ENCODE measurements around the gene MSH3. TPM values are rescaled to one million over a fixed set of nuclear protein-coding genes. Genes with fewer than 3 reads are reported as not detected.
"Not testable (repeated sequence)": the region's sequence is repeated elsewhere in the genome, so short reads cannot be mapped to it uniquely, and the experiment has no call there.

MSH3 gene
- total RNA-seq, 1 experiment from 2014 or later: 21.9 TPM

GRCh38 chr5:80810425-80810824, 156.0 kb downstream of the MSH3 start:
- TF ChIP-seq CTCF (IDR thresholded peaks at IDR 0.05; ENCODE audit: unreplicated experiment): no peak
- BruUV-seq (replicated peaks): no TSS peak
- H3K27ac Mint-ChIP-seq (ENCODE audit: low read depth, unreplicated experiment): no peak overlapping the region
- H3K36me3 Mint-ChIP-seq (ENCODE audit: insufficient read depth, unreplicated experiment): peaks cover 28% of the 10 kb centered on the region
- H3K27me3 Mint-ChIP-seq (ENCODE audit: insufficient read depth, unreplicated experiment): no peaks in the 10 kb centered on the region
- no peaks in the 10 kb centered on the region for H3K4me1 Mint-ChIP-seq (ENCODE audit: insufficient read depth, unreplicated experiment)
- no peaks in the 10 kb centered on the region for H3K9me3 Mint-ChIP-seq (ENCODE audit: unreplicated experiment)
- intact Hi-C loops (cut with micrococcal nuclease): no loop called here
- H3K4me3 Mint-ChIP-seq (ENCODE audit: unreplicated experiment): no peak overlapping the region
- ChIA-PET CTCF (no interaction called here), POLR2A (no interaction called here)
- DNase-seq (ENCODE audit: unreplicated experiment): no peak

GRCh38 chr5:80816590-80816989, 162.1 kb downstream of the MSH3 start:
- H3K36me3 Mint-ChIP-seq (ENCODE audit: insufficient read depth, unreplicated experiment): peaks cover 17% of the 10 kb centered on the region
- no TSS peak for BruUV-seq (replicated peaks)
- TF ChIP-seq CTCF (IDR thresholded peaks at IDR 0.05; ENCODE audit: unreplicated experiment): no peak
- H3K4me1 Mint-ChIP-seq (ENCODE audit: insufficient read depth, unreplicated experiment): no peaks in the 10 kb centered on the region
- ChIA-PET CTCF (interaction anchor here (0.6 to 0.7 kb wide), 2 partner anchors 155 to 849 kb away, joined by 3 read pairs; no protein-coding TSS in a partner anchor), POLR2A (interaction anchor here (0.6 kb wide), 1 partner anchor 334 kb away, joined by 3 read pairs; no protein-coding TSS in a partner anchor)
- intact Hi-C loops (cut with micrococcal nuclease): no loop called here
- peaks cover 7% of the 10 kb centered on the region for H3K9me3 Mint-ChIP-seq (ENCODE audit: unreplicated experiment)
- no peaks in the 10 kb centered on the region for H3K27me3 Mint-ChIP-seq (ENCODE audit: insufficient read depth, unreplicated experiment)
- no peak overlapping the region for H3K27ac Mint-ChIP-seq (ENCODE audit: low read depth, unreplicated experiment)
- DNase-seq (ENCODE audit: unreplicated experiment): no peak
- no peak overlapping the region for H3K4me3 Mint-ChIP-seq (ENCODE audit: unreplicated experiment)

GRCh38 chr5:80820685-80821084, 166.2 kb downstream of the MSH3 start:
- BruUV-seq (replicated peaks): no TSS peak
- Mint-ChIP-seq H3K9me3 (ENCODE audit: unreplicated experiment) (peaks cover 7% of the 10 kb centered on the region), H3K27ac (ENCODE audit: low read depth, unreplicated experiment) (no peak overlapping the region), H3K27me3 (ENCODE audit: insufficient read depth, unreplicated experiment) (no peaks in the 10 kb centered on the region), H3K4me1 (ENCODE audit: insufficient read depth, unreplicated experiment) (no peaks in the 10 kb centered on the region), H3K4me3 (ENCODE audit: unreplicated experiment) (no peak overlapping the region), H3K36me3 (ENCODE audit: insufficient read depth, unreplicated experiment) (peaks cover 9% of the 10 kb centered on the region)
- no peak for DNase-seq (ENCODE audit: unreplicated experiment)
- CTCF ChIA-PET: no interaction called here
- POLR2A ChIA-PET: no interaction called here
- TF ChIP-seq CTCF (IDR thresholded peaks at IDR 0.05; ENCODE audit: unreplicated experiment): no peak
- intact Hi-C loops (cut with micrococcal nuclease): no loop called here

- ChIA-PET CTCF (no interaction called here), POLR2A (interaction anchor here (0.6 kb wide), 1 partner anchor 38 kb away, joined by 4 read pairs; no protein-coding TSS in a partner anchor)
- no TSS peak for BruUV-seq (replicated peaks)
- H3K4me1 Mint-ChIP-seq (ENCODE audit: insufficient read depth, unreplicated experiment): no peaks in the 10 kb centered on the region
- peaks cover 9% of the 10 kb centered on the region for H3K36me3 Mint-ChIP-seq (ENCODE audit: insufficient read depth, unreplicated experiment)
- intact Hi-C loops (cut with micrococcal nuclease): no loop called here
- DNase-seq (ENCODE audit: unreplicated experiment): no peak
- H3K9me3 Mint-ChIP-seq (ENCODE audit: unreplicated experiment): no peaks in the 10 kb centered on the region
- no peak overlapping the region for H3K27ac Mint-ChIP-seq (ENCODE audit: low read depth, unreplicated experiment)
- no peak for TF ChIP-seq CTCF (IDR thresholded peaks at IDR 0.05; ENCODE audit: unreplicated experiment)
- no peak overlapping the region for H3K4me3 Mint-ChIP-seq (ENCODE audit: unreplicated experiment)
- no peaks in the 10 kb centered on the region for H3K27me3 Mint-ChIP-seq (ENCODE audit: insufficient read depth, unreplicated experiment)
Measured at GRCh38 chr5:80822640-80823039, 168.2 kb downstream of the MSH3 start.

GRCh38 chr5:80824159-80824558, 169.7 kb downstream of the MSH3 start:
- H3K4me1 Mint-ChIP-seq (ENCODE audit: insufficient read depth, unreplicated experiment); CTCF ChIA-PET; intact Hi-C loops (cut with micrococcal nuclease); H3K4me3 Mint-ChIP-seq (ENCODE audit: unreplicated experiment); POLR2A ChIA-PET; H3K27ac Mint-ChIP-seq (ENCODE audit: low read depth, unreplicated experiment); BruUV-seq (replicated peaks); H3K27me3 Mint-ChIP-seq (ENCODE audit: insufficient read depth, unreplicated experiment); H3K9me3 Mint-ChIP-seq (ENCODE audit: unreplicated experiment); DNase-seq (ENCODE audit: unreplicated experiment); H3K36me3 Mint-ChIP-seq (ENCODE audit: insufficient read depth, unreplicated experiment): not testable (repeated sequence)

All from MCF 10A (cell line).